ENCODE measurements around the gene UQCC5.

Gene UQCC5

GRCh38 chr3:52494886-52495495, 41.4 kb upstream of the UQCC5 start, which contains the start of gene STAB1:
STAB1 (plus strand) TSS chr3:52495338; CDS start chr3:52495414, 76 bp downstream.
- TF ChIP-seq, protein P1, sequence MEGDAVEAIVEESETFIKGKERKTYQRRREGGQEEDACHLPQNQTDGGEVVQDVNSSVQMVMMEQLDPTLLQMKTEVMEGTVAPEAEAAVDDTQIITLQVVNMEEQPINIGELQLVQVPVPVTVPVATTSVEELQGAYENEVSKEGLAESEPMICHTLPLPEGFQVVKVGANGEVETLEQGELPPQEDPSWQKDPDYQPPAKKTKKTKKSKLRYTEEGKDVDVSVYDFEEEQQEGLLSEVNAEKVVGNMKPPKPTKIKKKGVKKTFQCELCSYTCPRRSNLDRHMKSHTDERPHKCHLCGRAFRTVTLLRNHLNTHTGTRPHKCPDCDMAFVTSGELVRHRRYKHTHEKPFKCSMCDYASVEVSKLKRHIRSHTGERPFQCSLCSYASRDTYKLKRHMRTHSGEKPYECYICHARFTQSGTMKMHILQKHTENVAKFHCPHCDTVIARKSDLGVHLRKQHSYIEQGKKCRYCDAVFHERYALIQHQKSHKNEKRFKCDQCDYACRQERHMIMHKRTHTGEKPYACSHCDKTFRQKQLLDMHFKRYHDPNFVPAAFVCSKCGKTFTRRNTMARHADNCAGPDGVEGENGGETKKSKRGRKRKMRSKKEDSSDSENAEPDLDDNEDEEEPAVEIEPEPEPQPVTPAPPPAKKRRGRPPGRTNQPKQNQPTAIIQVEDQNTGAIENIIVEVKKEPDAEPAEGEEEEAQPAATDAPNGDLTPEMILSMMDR (IDR thresholded peaks at IDR 0.05): no peak
- H3K4me3 ChIP-seq (ENCODE audit: low read depth in 1 of 2, low read length in 1 of 2): no peak within 1 kb of the TSS
- H3K36me3 ChIP-seq: peaks cover 37% of the 10 kb centered on the region
- H3K4me1 ChIP-seq (ENCODE audit: control insufficient read depth in 1 of 2, insufficient read depth in 1 of 2, low read depth in 1 of 2, low read length in 1 of 2): peaks cover 22 to 29% of the 10 kb centered on the region in 2 experiments
- no peak within 1 kb of the TSS for H3K27ac ChIP-seq
- no peaks in the 10 kb centered on the region for H3K9me3 ChIP-seq
- H3K27me3 ChIP-seq: peaks cover 43% of the 10 kb centered on the region

DNA sequence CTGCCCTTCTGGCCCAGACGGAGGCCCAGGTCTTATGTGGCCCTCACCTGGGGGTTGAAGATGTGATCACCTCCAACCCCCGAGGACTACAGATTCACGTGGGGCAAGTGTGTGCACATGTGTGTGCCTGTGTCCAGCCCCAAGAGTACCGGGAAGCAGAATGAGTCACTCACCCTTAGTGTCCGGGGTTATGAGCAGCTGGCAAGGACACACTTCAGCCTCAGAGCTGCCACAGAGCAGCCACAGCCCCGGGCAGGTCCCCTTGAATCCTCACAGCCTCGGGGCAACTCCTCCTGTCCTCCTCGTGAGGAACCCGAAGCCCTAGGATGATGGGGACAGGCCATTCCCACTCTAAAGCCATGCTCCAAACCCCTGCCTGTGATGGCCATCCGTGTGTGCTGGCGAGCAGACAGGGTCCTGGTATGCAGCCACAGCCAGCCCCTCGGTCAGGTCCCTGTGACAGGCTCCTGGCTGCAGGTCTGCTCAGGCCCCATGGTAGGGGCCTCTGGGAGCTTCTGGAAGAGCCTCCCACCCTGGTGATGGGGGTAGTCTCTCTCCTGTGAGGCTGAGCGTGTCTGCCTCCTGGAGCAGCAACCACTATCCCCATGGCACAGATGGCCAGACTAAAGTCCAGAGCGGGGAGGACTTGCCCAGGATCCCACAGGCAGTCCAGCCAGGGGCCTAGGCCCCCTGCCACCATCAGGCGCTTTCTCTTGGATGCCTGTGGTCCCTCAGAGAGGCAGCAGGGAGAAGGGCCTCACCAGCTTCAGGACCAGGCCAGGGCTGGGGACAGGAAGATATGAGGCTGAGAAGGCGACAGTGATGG, 40.4 kb upstream of the UQCC5 start:
- H3K27me3 ChIP-seq: peaks cover 53% of the 10 kb centered on the region
- no peak overlapping the region for H3K4me3 ChIP-seq (ENCODE audit: low read depth in 1 of 2, low read length in 1 of 2)
- TF ChIP-seq, protein P1 (IDR thresholded peaks at IDR 0.05): no peak
- no peaks in the 10 kb centered on the region for H3K9me3 ChIP-seq
- peaks cover 22 to 29% of the 10 kb centered on the region in 2 experiments for H3K4me1 ChIP-seq (ENCODE audit: control insufficient read depth in 1 of 2, insufficient read depth in 1 of 2, low read depth in 1 of 2, low read length in 1 of 2)
- no peak overlapping the region for H3K27ac ChIP-seq
- H3K36me3 ChIP-seq: peaks cover 27% of the 10 kb centered on the region

DNA sequence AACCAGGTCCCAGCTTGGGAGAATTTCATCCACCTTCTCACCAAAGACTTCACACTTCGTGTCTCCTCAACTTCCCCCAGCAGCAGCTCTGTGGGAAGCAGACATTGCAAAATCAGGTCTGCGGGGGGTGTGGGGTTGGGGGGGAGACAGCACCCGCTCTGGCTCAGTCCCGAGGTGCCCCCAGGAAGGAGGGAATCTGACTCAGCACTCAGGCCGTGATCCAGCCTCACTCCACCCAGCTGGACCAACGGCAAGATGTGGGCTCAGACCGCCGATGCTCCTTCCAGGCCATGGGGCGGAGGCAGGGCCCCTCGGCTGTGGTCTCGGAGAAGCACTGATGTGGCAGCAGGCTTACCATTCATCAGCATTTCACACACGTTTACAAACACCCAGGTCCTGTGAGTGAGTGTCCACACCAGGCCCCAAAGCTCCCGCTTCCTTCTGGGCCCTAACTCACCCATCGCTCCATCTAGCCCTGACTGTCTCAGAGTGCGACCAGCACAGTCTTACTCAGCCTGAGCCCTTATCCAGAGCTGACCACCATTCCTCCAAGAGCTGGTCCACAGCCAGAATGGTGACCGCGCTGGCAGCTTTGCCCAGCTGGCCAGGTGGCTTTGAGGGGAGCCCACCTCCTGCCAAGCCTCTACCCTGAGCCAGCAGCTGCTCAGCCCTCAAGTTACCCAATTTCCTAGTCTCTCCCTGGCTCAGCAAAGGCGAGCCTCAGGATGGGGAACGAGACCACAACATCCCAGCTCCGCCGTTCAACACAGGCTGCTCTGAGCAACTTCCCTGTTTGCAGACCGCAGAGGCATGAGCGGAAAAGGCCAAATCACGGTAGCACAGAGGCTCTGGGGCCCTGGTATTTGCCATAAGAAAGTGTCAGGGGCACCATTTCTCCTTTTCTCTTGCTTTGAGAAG, 38.0 kb upstream of the UQCC5 start:
- no peaks in the 10 kb centered on the region for H3K9me3 ChIP-seq
- peaks cover 22 to 29% of the 10 kb centered on the region in 2 experiments for H3K4me1 ChIP-seq (ENCODE audit: control insufficient read depth in 1 of 2, insufficient read depth in 1 of 2, low read depth in 1 of 2, low read length in 1 of 2)
- peak overlapping the region; percentile 21 to 37 for H3K4me3 ChIP-seq (ENCODE audit: low read depth in 1 of 2, low read length in 1 of 2)
- TF ChIP-seq, protein P1 (IDR thresholded peaks at IDR 0.05): no peak
- peaks cover 77% of the 10 kb centered on the region for H3K27me3 ChIP-seq
- peaks cover 3% of the 10 kb centered on the region for H3K36me3 ChIP-seq
- H3K27ac ChIP-seq: peak overlapping the region; percentile 79

DNA sequence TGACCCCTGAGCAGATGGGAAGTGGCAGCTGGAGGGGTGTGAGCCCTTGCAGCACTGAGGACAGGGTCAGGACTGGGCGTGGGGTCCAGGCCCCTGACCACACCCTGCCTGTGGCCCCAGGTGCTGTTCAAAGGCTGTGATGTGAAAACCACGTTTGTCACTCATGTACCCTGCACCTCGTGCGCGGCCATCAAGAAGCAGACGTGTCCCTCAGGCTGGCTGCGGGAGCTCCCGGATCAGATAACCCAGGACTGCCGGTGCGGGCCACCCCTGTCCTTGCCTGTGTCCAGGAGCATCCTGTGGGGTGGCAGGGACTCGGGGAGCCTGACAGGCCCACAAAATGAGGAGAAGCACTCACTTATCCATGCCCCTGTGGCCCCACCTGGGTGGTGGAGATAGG, 35.4 kb upstream of the UQCC5 start:
- no peaks in the 10 kb centered on the region for H3K9me3 ChIP-seq
- no peak overlapping the region for H3K27ac ChIP-seq
- peaks cover 66% of the 10 kb centered on the region for H3K27me3 ChIP-seq
- peaks cover 22% of the 10 kb centered on the region in 2 experiments for H3K4me1 ChIP-seq (ENCODE audit: control insufficient read depth in 1 of 2, insufficient read depth in 1 of 2, low read depth in 1 of 2, low read length in 1 of 2)
- H3K4me3 ChIP-seq (ENCODE audit: low read depth in 1 of 2, low read length in 1 of 2): no peak overlapping the region
- no peaks in the 10 kb centered on the region for H3K36me3 ChIP-seq
- TF ChIP-seq, protein P1 (IDR thresholded peaks at IDR 0.05): no peak

GRCh38 chr3:52502001-52502400, 34.4 kb upstream of the UQCC5 start:
- Histone ChIP-seq H3K27ac (no peak overlapping the region), H3K4me3 (ENCODE audit: low read depth in 1 of 2, low read length in 1 of 2) (no peak overlapping the region), H3K4me1 (ENCODE audit: control insufficient read depth in 1 of 2, insufficient read depth in 1 of 2, low read depth in 1 of 2, low read length in 1 of 2) (peaks cover 22% of the 10 kb centered on the region in 2 experiments), H3K9me3 (no peaks in the 10 kb centered on the region), H3K36me3 (no peaks in the 10 kb centered on the region), H3K27me3 (peaks cover 57% of the 10 kb centered on the region)
- TF ChIP-seq, protein P1 (IDR thresholded peaks at IDR 0.05): no peak
